GM21528 (cell line): ENCODE data around the gene SORBS1.

Source experiments
- ATAC-seq: cut with Tn5 transposase; IDR thresholded peaks from one replicate; pipeline ENCODE4 v1.9.1; 2021; ENCODE audit warnings: mild to moderate bottlenecking, moderate library complexity; ENCODE audit not compliant: unreplicated experiment, low FRiP score

Gene SORBS1

DNA sequence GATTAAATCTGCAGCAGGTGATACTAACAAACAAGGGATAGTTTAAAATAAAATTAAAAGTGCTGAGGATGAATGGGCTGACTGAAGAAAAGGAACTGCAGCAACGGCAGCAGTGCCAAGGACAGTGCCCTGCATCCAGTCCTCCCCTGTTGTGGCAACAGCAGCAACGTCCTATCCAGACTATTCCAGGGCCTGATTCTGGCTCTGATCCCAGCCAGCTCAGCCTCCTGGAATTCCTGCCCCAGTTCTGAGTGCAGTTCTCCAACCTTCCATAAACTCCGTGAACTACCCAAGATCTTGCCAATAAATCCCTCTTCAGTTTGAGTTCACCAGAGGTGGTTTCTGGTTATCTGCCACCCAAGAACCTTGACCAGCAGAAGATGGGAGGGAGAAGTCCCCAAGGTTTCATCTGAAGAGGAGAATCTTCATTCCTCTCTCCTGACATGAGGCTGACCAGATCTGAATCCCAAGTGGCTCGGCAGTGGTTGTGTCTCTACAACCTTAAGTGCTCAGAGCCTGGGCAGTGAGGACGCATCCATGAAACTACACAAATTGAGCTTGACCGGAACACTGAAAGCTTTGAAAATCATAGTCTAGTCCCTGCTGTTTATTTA, 115.8 kb downstream of the SORBS1 start:
- ATAC-seq, result no peak

DNA sequence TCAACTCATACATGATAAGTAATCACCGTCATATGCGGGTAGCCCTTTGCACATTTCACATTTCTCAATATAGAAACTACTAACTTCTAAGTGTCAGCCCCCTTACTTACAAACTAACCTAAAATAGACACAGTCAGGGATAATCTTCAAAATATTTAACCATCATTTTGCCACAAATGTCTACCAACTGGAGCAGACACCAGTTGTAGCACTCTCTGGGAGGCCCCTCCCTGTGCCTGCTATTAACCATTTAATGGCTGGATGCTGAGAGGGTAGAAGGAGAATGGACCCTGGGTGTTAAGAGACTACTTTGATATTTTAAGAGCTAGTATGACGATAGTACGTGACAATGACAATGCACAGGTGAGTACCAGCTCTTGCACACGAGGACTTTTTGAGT, 116.4 kb downstream of the SORBS1 start:
- ATAC-seq, result no peak

- ATAC-seq, result no peak
These were observed 117.5 kb downstream of the SORBS1 start for GRCh38 chr10:95443636-95444035.

DNA sequence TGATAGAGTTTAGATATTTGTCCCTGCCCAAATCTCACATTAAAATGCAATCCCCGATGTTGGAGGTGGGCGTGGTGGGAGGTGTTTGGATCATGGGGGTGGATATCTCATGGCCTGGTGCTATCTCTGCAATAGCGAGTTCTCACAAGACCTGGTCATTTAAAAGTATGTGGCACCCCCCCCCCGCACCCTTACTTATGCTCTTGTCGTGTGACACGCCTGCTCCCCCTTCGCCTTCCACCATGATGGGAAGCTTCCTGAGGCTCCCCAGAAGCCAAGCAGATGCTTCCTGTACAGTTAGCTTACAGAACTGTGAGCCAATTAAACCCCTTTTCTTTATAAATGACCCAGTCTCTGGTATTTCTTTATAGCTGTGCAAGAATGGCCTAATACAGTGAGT, 118.8 kb downstream of the SORBS1 start:
- ATAC-seq, result no peak

- ATAC-seq, result peak; percentile 22
These were observed 119.6 kb downstream of the SORBS1 start for GRCh38 chr10:95441547-95441923.

DNA sequence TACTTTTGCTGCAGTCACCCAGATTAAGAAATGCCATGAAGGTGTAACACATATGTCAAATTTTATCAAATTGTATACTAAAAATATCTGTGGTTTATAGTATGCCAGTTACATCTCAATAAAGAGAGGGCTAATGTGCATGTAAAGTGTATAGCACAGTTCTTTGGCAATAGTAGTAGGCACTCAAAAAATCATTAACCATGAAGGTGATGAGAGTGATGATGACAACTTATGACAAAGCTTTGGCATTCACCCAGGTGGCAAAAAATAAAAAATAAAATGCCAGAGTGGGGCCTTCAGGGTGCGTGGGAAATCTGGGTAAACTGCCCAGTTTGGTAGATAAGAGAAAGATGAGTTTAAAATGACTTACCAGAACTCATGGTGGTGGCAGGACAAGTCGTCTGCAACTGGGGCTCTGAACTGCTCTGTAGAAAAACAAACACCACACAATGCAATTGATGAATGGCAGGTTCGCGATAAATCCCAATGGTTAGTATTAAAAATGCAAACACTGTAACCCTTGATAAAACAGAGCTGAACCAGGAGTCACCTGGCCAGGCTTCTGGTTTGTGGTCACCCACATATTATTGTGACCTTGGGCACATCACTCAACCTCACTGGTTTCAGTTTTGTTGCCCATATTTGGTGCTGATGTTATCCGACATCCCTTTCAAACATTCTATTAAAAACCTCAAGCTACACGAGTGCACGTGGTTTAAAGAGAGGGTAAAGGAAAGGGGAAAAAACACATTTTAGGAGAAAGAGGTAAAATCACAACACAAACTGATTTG, 120.2 kb downstream of the SORBS1 start:
- ATAC-seq, result peak; percentile 64

DNA sequence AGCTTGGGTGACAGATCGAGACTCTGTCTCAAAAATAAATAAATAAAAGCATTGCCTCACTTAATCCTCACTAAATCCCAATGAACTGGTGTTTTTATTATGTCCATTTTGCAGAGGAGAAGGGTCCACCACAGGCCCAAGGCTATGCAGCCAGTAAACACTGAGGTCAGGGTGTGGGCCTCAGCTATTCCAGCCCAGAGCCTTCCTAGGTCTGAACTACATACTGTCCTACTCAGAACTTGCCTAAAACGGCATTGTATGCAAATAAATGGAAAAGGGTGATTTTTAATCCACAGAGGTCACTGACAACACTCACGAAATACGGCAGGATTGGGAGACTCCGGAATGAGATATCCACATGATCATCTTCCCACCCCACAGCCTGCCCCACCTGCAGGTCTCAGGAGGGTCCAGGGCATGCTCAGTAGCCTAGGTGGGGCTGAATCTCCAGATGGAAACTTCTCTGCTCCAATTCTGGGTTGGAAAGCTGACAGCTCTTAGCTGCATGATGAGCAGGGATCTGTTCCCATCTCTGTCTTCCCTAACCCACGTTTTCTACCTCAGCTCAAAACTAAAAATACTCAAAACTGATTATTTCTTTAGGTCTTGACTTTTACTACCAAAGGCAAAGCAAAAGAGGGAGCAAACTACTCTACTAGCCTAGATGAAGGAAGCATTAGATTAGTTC, 121.0 kb downstream of the SORBS1 start:
- no peak for ATAC-seq

GRCh38 chr10:95438781-95439180, 122.4 kb downstream of the SORBS1 start:
- ATAC-seq, result no peak

DNA sequence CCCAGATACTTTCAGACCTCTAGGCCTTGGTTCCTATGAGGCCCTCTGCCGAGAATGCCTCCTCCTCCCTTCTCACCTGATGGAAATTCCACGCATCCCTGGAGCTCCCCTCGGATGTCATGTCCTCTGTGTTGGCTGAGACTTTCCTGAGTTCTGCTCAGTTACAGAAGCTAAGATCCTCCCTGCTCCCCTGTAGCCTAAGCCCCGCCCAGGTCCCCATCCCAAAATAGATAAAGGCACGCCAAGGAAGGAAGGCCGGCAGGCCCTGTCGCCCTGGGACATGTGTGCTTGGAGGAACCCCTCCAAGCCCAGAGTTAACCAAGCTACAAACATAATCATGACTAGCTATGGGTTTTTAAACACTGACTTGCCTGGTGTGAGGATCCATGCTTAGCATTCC, 123.5 kb downstream of the SORBS1 start:
- ATAC-seq, result no peak

DNA sequence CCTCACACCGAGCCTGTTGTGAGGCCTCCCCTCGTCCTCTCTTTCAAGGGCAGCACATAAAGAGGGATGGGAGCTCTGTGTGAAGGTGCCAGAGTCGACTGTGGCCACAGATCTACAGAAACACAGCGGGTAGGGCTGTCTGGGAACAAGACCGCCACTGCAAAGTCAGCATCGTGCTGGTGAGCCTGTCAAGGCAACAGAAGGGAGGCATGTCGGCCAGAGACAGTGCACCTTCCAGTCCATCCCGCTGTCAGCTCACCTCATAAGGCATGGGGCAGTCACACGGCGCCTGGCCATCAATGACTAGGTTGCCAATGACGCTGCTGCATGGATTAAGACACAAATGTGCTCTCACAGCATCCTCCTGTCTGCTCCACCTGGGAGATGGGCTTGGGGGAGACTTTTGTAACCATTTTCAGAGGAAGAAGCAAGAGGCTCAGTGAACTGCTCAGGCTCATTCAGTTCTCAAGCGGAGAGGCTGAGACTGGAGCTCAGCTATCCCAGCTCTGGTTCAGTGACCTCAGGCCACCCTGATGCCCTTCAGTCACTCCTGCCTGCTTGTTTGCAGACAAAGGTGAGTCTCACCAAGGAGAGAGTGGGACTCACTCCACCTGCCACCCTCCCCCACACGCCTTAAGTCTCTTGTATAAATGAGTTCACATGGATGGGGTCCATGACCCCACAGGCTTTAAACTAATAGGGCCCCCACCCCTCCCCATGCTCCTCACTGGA, 125.5 kb downstream of the SORBS1 start:
- ATAC-seq, result no peak

- ATAC-seq, result no peak
These were observed 126.6 kb downstream of the SORBS1 start for GRCh38 chr10:95434583-95434982.

DNA sequence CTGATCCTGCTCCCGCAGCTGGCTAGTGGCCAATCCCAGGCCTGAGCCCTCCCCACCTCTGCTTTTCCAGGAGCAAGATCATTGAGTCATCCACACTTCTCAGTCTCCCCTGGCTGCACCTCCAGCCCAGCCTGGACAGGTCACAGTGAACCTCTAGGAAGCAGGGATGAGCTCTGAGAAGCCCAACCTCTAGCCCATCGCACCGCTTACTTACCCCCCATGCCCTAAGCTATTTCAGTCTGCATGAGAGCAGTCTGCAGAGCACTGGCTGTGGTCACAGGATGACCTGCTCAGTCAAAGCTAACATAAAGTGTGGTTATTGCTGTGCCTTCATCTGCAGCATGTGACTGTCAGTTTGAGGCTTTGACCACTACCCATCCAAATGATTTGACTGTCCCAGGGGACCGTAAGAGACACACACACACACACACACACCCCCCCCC, 129.2 kb downstream of the SORBS1 start:
- no peak for ATAC-seq

DNA sequence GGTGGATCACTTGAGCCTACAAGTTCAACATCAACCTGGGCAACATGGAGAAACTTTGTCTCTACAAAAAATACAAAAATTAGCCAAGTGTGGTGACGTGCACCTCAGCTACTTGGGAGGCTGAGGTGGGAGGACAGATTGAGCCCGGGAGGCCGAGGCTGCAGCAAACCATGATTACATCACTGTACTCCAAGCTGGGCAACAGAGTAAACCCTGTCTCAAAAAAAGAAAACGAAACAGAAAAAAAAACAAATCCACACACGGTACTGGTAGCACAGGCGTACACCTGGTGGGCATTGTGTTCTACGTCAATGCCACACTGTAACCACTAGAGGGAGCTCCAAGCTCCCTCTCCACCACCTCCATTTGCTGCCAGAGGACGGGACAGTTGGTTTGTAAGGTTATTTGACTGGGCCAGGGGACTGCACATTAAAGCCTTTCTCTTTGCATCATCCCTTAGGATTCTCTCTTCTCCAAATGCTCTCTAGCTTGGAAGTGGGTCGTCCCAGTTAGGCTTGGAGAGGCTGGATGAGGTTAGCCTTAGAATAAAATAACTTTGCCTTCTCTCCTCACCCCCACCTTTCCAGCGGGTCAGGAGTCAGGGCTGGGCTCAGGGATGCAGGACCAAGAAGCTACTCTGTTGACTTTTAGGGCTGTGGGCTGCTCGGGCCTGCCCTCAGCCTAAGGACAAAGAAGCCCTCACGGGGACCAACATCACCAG, 130.8 kb downstream of the SORBS1 start:
- ATAC-seq, result peak; percentile 83

DNA sequence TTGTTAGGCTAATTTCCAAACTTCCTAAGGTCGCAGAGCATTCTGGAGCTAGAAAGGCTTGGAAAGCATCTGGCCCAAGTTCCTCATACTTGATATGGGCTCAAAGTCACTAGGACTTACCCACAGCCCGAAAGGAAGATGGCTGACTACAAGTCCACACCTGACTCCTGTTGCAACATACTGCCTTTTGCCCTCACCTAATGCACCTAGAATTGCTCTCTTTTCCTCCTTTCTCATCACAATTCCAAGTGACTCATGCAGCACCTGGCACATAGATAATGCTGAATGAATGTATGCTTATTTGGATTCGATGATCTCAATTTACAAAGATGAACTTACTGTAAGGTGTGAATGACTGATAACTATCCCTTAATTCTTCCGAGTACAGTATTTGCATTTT, 131.5 kb downstream of the SORBS1 start:
- ATAC-seq, result no peak

- no peak for ATAC-seq
These were observed 132.5 kb downstream of the SORBS1 start for GRCh38 chr10:95428701-95429100.

GRCh38 chr10:95426482-95426881, 134.7 kb downstream of the SORBS1 start:
- no peak for ATAC-seq

- no peak for ATAC-seq
These were observed 135.3 kb downstream of the SORBS1 start for GRCh38 chr10:95425592-95426465.

DNA sequence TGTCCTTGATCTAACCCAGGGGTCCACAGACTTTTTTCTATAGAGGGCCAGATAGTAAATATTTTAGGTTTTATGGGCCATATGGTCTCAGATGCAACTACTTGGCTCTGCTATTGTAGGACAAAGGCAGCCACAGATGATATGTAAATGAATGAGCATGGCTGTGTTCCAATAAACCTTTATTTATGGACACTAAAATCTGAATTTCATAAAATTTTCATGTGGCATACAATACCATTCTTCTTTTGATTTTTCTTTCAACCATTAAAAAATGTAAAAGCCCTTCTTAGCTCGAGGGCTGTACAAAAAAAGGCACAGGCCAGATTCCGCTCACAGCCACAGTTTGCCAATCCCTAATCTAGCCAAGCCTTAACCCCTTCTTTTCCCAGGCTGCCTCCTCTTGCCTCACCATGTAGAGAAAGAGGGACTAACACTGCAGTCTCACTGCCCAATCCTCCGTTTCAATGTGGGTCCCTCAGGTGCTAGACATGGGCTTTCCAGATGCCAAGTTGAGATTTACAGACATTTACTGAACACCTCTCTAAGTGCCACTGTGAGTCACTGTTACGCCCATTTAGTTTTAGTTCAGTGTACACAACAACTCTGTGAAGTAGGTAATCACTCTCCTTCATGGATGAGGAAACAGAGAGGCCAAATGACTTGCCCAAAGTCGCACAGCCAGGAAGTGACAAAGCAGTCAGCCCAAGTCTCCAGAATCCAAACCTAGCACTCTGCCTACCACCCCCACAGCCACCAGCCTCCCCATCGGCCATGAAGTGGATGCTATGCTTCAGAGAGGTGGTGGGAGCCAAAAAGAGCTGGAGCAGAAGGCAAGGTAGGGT, 137.8 kb downstream of the SORBS1 start:
- no peak for ATAC-seq

GRCh38 chr10:95422233-95422632, 138.9 kb downstream of the SORBS1 start:
- ATAC-seq, result no peak
